AG09319 (cell line): ENCODE results near the gene SLC35A5.

ENCODE experiments used
- DNase-seq: peaks from one replicate; pipeline ENCODE4 v3.0.0-alpha.2; 2010; ENCODE audit warnings: low read depth; ENCODE audit errors: extremely low read depth
- CTCF ChIP-seq: IDR thresholded peaks from 2 replicates; pipeline ENCODE4 v1.5.1; 2011; ENCODE audit warnings: low read depth, mild to moderate bottlenecking, inconsistent platforms, low read length, moderate library complexity

The SLC35A5 gene

GRCh38 chr3:112610121-112610520 lies 48.3 kb downstream of the SLC35A5 start:
- TF ChIP-seq CTCF = no peak

GRCh38 chr3:112611752-112612515 lies 50.1 kb downstream of the SLC35A5 start:
- no peak for DNase-seq
- TF ChIP-seq CTCF = no peak

More at GRCh38 chr3:112610121-112610520, 48.3 kb downstream of the SLC35A5 start:
- no peak for DNase-seq

GRCh38 chr3:112615989-112616731 lies 54.3 kb downstream of the SLC35A5 start:
- no peak for DNase-seq
- TF ChIP-seq CTCF = no peak

GRCh38 chr3:112617285-112617684 lies 55.4 kb downstream of the SLC35A5 start:
- TF ChIP-seq CTCF = no peak
- DNase-seq = no peak

GRCh38 chr3:112619295-112619694 lies 57.5 kb downstream of the SLC35A5 start:
- no peak for DNase-seq

GRCh38 chr3:112623213-112623612 lies 61.4 kb downstream of the SLC35A5 start:
- DNase-seq = no peak
- no peak for TF ChIP-seq CTCF

More at GRCh38 chr3:112619295-112619694, 57.5 kb downstream of the SLC35A5 start:
- TF ChIP-seq CTCF = no peak

- DNase-seq = no peak
- no peak for TF ChIP-seq CTCF
These were observed 61.9 kb downstream of the SLC35A5 start for GRCh38 chr3:112623717-112624116.
